Smooth muscle cell (in vitro differentiated cells): ENCODE measurements around the gene FCRL2. TPM values are rescaled to one million over a fixed set of nuclear protein-coding genes. Genes with fewer than 3 reads are reported as not detected.

Experiments used
- DNase-seq: peaks from one replicate; lab custom pipeline; 2025; ENCODE audit not compliant: unreplicated experiment; lab: John Stamatoyannopoulos, UW
- H2AFZ ChIP-seq: fragments of 200-600 bp; sonication (generic); 2 replicates; pipeline ENCODE4 v1.6.0; 2016; ENCODE audit warnings: antibody characterized with exemption, low read depth, mild to moderate bottlenecking
- H3F3A ChIP-seq: fragments of 200-600 bp; sonication (generic); 2 replicates; pipeline ENCODE4 v1.6.0; 2017; ENCODE audit warnings: antibody characterized with exemption, low read depth
- H3K27ac ChIP-seq: fragments of 200-600 bp; sonication (generic); 2 replicates; pipeline ENCODE4 v1.5.1; 2016; ENCODE audit warnings: low read depth, mild to moderate bottlenecking
- H3K27me3 ChIP-seq: fragments of 200-600 bp; sonication (generic); 2 replicates; pipeline ENCODE4 v1.6.1; 2016; ENCODE audit warnings: low read depth, mild to moderate bottlenecking
- H3K36me3 ChIP-seq: fragments of 200-600 bp; sonication (generic); 2 replicates; pipeline ENCODE4 v1.5.1; 2016; ENCODE audit warnings: low read depth
- H3K4me1 ChIP-seq: fragments of 200-600 bp; sonication (generic); 2 replicates; pipeline ENCODE4 v1.5.1; 2016; ENCODE audit warnings: low read depth
- H3K4me2 ChIP-seq: fragments of 200-600 bp; sonication (generic); 2 replicates; pipeline ENCODE4 v1.6.0; 2016; ENCODE audit warnings: mild to moderate bottlenecking
- H3K4me3 ChIP-seq: fragments of 200-600 bp; sonication (generic); 2 replicates; pipeline ENCODE4 v1.5.1; 2016; ENCODE audit warnings: mild to moderate bottlenecking
- H3K79me2 ChIP-seq: fragments of 200-600 bp; sonication (generic); 2 replicates; pipeline ENCODE4 v1.6.0; 2016; ENCODE audit warnings: low read depth, mild to moderate bottlenecking
- H3K9ac ChIP-seq: fragments of 200-600 bp; sonication (generic); 2 replicates; pipeline ENCODE4 v1.6.0; 2016; ENCODE audit warnings: low read depth
- H3K9me3 ChIP-seq: fragments of 200-600 bp; sonication (generic); replicated peaks from 2 replicates; pipeline ENCODE4 v1.5.1; 2016; ENCODE audit warnings: low read depth
- H4K20me1 ChIP-seq: fragments of 200-600 bp; sonication (generic); 2 replicates; pipeline ENCODE4 v1.6.0; 2016; ENCODE audit warnings: low read depth
- CTCF ChIP-seq: fragments of 200-600 bp; sonication (generic); IDR thresholded peaks from 2 replicates; pipeline ENCODE4 v1.5.1; 2017; ENCODE audit warnings: borderline replicate concordance, mild to moderate bottlenecking, antibody characterized with exemption; ENCODE audit not compliant: insufficient read depth, poor library complexity, severe bottlenecking
- whole genome bisulfite sequencing: methylation state at CpG from one replicate; pipeline ENCODE4 v1.1.7; 2016; ENCODE audit warnings: low lambda C conversion rate; 5-methylcytosine and 5-hydroxymethylcytosine counted together
- polyA plus RNA-seq: library from polyadenylated mRNA; unstranded; fragments of >200 nt; fragmentation: Nextera tagmentation; extraction: Ambion mirVana; gene quantifications from 2 replicates; pipeline ENCODE4 v1.2.1, GENCODE V29; 2016
- total RNA-seq: library from RNA; depleted of rRNA; stranded (reverse); fragments of >200 nt; gene quantifications from 2 replicates; pipeline ENCODE4 v1.2.3, GENCODE V29; 2014

Gene FCRL2
- total and polyA plus RNA-seq, 2 experiments from 2014 or later = not detected

- no peaks in the 10 kb centered on the region for H3F3A ChIP-seq
- H3K9me3 ChIP-seq = no peaks in the 10 kb centered on the region
- TF ChIP-seq CTCF = no peak
- H2AFZ ChIP-seq = no peak overlapping the region
- no peak overlapping the region for H3K4me2 ChIP-seq
- H3K79me2 ChIP-seq = no peaks in the 10 kb centered on the region
- no peaks in the 10 kb centered on the region for H3K36me3 ChIP-seq
- no peak for DNase-seq
- H4K20me1 ChIP-seq = no peaks in the 10 kb centered on the region
- WGBS = 76% methylated on average over 2 of the region's 2 CpGs
- no peaks in the 10 kb centered on the region for H3K27me3 ChIP-seq
- no peak overlapping the region for H3K27ac ChIP-seq
- H3K4me1 ChIP-seq = no peaks in the 10 kb centered on the region
- no peak overlapping the region for H3K4me3 ChIP-seq
- H3K9ac ChIP-seq = no peak overlapping the region
Observed at GRCh38 chr1:157774412-157774811, 2.5 kb downstream of the FCRL2 start.

- Histone ChIP-seq H4K20me1 (no peaks in the 10 kb centered on the region), H3K79me2 (no peaks in the 10 kb centered on the region), H3K4me1 (no peaks in the 10 kb centered on the region), H2AFZ (no peak overlapping the region), H3K27me3 (no peaks in the 10 kb centered on the region), H3F3A (no peaks in the 10 kb centered on the region), H3K36me3 (no peaks in the 10 kb centered on the region), H3K9me3 (no peaks in the 10 kb centered on the region), H3K4me2 (no peak overlapping the region), H3K4me3 (no peak overlapping the region), H3K9ac (no peak overlapping the region), H3K27ac (no peak overlapping the region)
- TF ChIP-seq CTCF = no peak
- WGBS = 24% methylated on average over 1 of the region's 1 CpG
- DNase-seq = no peak
Observed at GRCh38 chr1:157773493-157774350, 3.2 kb downstream of the FCRL2 start.

- TF ChIP-seq CTCF = no peak
- WGBS = 84% methylated on average over 8 of the region's 8 CpGs
- no peak overlapping the region for H3K27ac ChIP-seq
- H3K27me3 ChIP-seq = no peaks in the 10 kb centered on the region
- H3K4me1 ChIP-seq = no peaks in the 10 kb centered on the region
- no peak overlapping the region for H2AFZ ChIP-seq
- H4K20me1 ChIP-seq = no peaks in the 10 kb centered on the region
- H3K4me3 ChIP-seq = no peak overlapping the region
- no peaks in the 10 kb centered on the region for H3K9me3 ChIP-seq
- H3K4me2 ChIP-seq = no peak overlapping the region
- H3K36me3 ChIP-seq = no peaks in the 10 kb centered on the region
- no peaks in the 10 kb centered on the region for H3F3A ChIP-seq
- no peak overlapping the region for H3K9ac ChIP-seq
- no peaks in the 10 kb centered on the region for H3K79me2 ChIP-seq
- DNase-seq = no peak
Observed at GRCh38 chr1:157771661-157772425, 5.1 kb downstream of the FCRL2 start.
